K562 (cell line): ENCODE data around the gene SUSD3. TPM values are rescaled to one million over a fixed set of nuclear protein-coding genes. Genes with fewer than 3 reads are reported as not detected.
A peak's percentile ranks its signal among the peaks of the same experiment; 100 is the strongest.
"Not testable (repeated sequence)": the region's sequence is repeated elsewhere in the genome, so short reads cannot be mapped to it uniquely, and the experiment has no call there.

Experiments used
- ATAC-seq: fragments of 200-7000 bp; cut with Tn5 transposase; 3 replicates; pipeline ENCODE4 v1.9.1; 2020; ENCODE audit warnings: moderate library complexity
- BruUV-seq: library from RNA; stranded (reverse); fragments of 400-500 nt; replicated peaks from 2 replicates; lab custom pipeline; 2021; lab: Mats Ljungman, UMichigan
- CTCF ChIA-PET: fragments of 300-600 bp; formaldehyde crosslinking; extraction: SDS; loops from one replicate; lab custom pipeline; 2021; ENCODE audit warnings: low intra/inter-chr PET ratio; lab: Yijun Ruan, JAX
- POLR2A ChIA-PET: fragments of 300-600, 350-650 bp; sonication (Branson Sonifier 250); formaldehyde crosslinking; extraction: SDS; loops from one replicate; lab custom pipeline; 2021; ENCODE audit warnings: antibody characterized with exemption, inconsistent platforms; lab: Yijun Ruan, JAX
- DNase-seq, 4 experiments: peaks; one replicate each; pipeline versions ENCODE4 v3.0.0 to v3.0.0-alpha.2; 2011 to 2018; ENCODE audit warnings: low spot score in 3 of 4, mixed read lengths in 3 of 4; ENCODE audit errors: extremely low read depth in 1 of 4
- FAIRE-seq: peaks from 2 replicates; lab custom pipeline; 2011; peaks lifted over from hg19 to GRCh38; lab: Jason Lieb, UNC
- H2AFZ ChIP-seq: 2 replicates; pipeline ENCODE4 v1.6.0; 2011; ENCODE audit warnings: low read depth, low read length, control low read depth, inconsistent platforms
- H3K27ac ChIP-seq: fragments of 200-600 bp; 3 replicates; pipeline ENCODE4 v1.8.0; 2011; ENCODE audit warnings: low read depth, mild to moderate bottlenecking, control low read depth, inconsistent platforms, low read length, moderate library complexity, mixed read lengths; ENCODE audit errors: extremely low read depth
- H3K27me3 ChIP-seq, 2 experiments: fragments of 300-600 bp in 1 of 2; 2 replicates in 1 of 2; 3 replicates in 1 of 2; pipeline versions ENCODE4 v1.6.0 to v1.8.0; 2011; ENCODE audit warnings: inconsistent platforms in 2 of 2, low read length in 2 of 2, mild to moderate bottlenecking in 1 of 2, mixed read lengths in 1 of 2, moderate library complexity in 1 of 2; ENCODE audit not compliant: control insufficient read depth in 2 of 2, insufficient read depth in 2 of 2
- H3K36me3 ChIP-seq: fragments of 300-600 bp; 3 replicates; pipeline ENCODE4 v1.8.0; 2011; ENCODE audit warnings: mild to moderate bottlenecking, low read length, inconsistent platforms; ENCODE audit not compliant: control insufficient read depth, insufficient read depth
- H3K4me1 ChIP-seq, 2 experiments: fragments of 200-600 bp in 1 of 2; replicated peaks in 1 of 2; 2 replicates in 1 of 2; 3 replicates in 1 of 2; pipeline versions ENCODE4 v1.5.1 to v1.8.0; 2011; ENCODE audit warnings: inconsistent platforms in 2 of 2, low read length in 2 of 2, mild to moderate bottlenecking in 1 of 2, mixed read lengths in 1 of 2, moderate library complexity in 1 of 2; ENCODE audit not compliant: control insufficient read depth in 2 of 2, insufficient read depth in 2 of 2
- H3K4me2 ChIP-seq: 2 replicates; pipeline ENCODE4 v1.6.1; 2011; ENCODE audit warnings: low read length, control low read depth, inconsistent platforms, mixed read lengths; ENCODE audit not compliant: insufficient read depth
- H3K4me3 ChIP-seq: fragments of 200-600 bp; sonication (generic), shearing (Covaris generic); 2 replicates; pipeline ENCODE4 v1.5.1; 2016; ENCODE audit warnings: control low read depth, inconsistent platforms
- H3K79me2 ChIP-seq: fragments of 200-600 bp; 3 replicates; pipeline ENCODE4 v1.8.0; 2011; ENCODE audit warnings: low read length, inconsistent platforms; ENCODE audit not compliant: control insufficient read depth, insufficient read depth
- H3K9ac ChIP-seq, 2 experiments: 2 replicates each; pipeline versions ENCODE4 v1.6.0 to v1.6.1; 2011; ENCODE audit warnings: low read depth in 2 of 2, low read length in 2 of 2, control low read depth in 1 of 2, inconsistent platforms in 1 of 2, mild to moderate bottlenecking in 1 of 2, mixed read lengths in 1 of 2; ENCODE audit not compliant: insufficient read depth in 1 of 2
- H3K9me1 ChIP-seq: one replicate; pipeline ENCODE4 v1.6.0; 2011; ENCODE audit warnings: inconsistent platforms, mild to moderate bottlenecking, low read length, moderate library complexity; ENCODE audit not compliant: control insufficient read depth, insufficient read depth
- H3K9me3 ChIP-seq: replicated peaks from 2 replicates; pipeline ENCODE4 v1.5.1; 2011; ENCODE audit warnings: low read depth, low read length, inconsistent platforms; ENCODE audit not compliant: control insufficient read depth, insufficient read depth
- H4K20me1 ChIP-seq: replicated peaks from 2 replicates; pipeline ENCODE4 v1.6.1; 2011; ENCODE audit warnings: low read length, inconsistent platforms, mixed read lengths; ENCODE audit not compliant: control insufficient read depth, insufficient read depth
- ELF1 ChIP-seq: fragments of 200-800 bp; sonication (Bioruptor generic); IDR thresholded peaks from 2 replicates; pipeline ENCODE4 v1.6.1; 2016; ENCODE audit warnings: missing genetic modification characterization, missing compliant biosample characterization
- HDAC2 ChIP-seq: fragments of 450-650 bp; IDR thresholded peaks from 2 replicates; pipeline ENCODE4 v1.6.1; 2016; ENCODE audit warnings: mild to moderate bottlenecking
- TAF7 ChIP-seq: fragments of 450-650 bp; IDR thresholded peaks from 2 replicates; pipeline ENCODE4 v1.6.1; 2016; ENCODE audit warnings: missing genetic modification characterization, missing compliant biosample characterization
- WGBS: fragments of 100-300 bp; shearing (Covaris generic); methylation state at CpG from one replicate; pipeline ENCODE4 v1.1.6; 2016; ENCODE audit warnings: low coverage, mixed read lengths; ENCODE audit not compliant: insufficient coverage; ENCODE audit errors: missing lambda C conversion rate; 5-methylcytosine and 5-hydroxymethylcytosine counted together
- in situ Hi-C: fragments of 300-500 bp; cut with MboI; formaldehyde crosslinking; loops from 4 replicates; pipeline ENCODE4 v1.15.0; 2018; ENCODE audit warnings: inconsistent platforms, mixed read lengths
- intact Hi-C: fragments of 100-400 bp; cut with micrococcal nuclease; formaldehyde crosslinking; loops from 2 replicates; pipeline ENCODE4 v1.14.2; 2022
- polyA plus RNA-seq, 8 experiments: library from polyadenylated mRNA; depleted of rRNA in 4 of 8; stranded (reverse) in 5 of 8; unstranded in 3 of 8; fragments of >200 nt; fragmentation: Nextera tagmentation in 2 of 8; fragmentation: Illumina TruSeq in 1 of 8; extraction: Ambion mirVana in 2 of 8; extraction: Trizol in 1 of 8; gene quantifications; 2 replicates each; pipeline versions ENCODE4 v1.2.1 to v1.2.3, GENCODE V29; 2011 to 2014; ENCODE audit warnings: inconsistent platforms in 1 of 8, missing spikeins in 1 of 8
- total RNA-seq, 7 experiments: library from RNA; depleted of rRNA in 6 of 7; stranded (reverse); fragments of >200 nt in 6 of 7; fragmentation: Illumina TruSeq in 2 of 7; extraction: Trizol in 2 of 7; gene quantifications; 2 replicates each; pipeline versions ENCODE4 v1.2.1 to v1.2.3, GENCODE V29; 2011 to 2021; ENCODE audit warnings: low replicate concordance in 1 of 7

SUSD3 gene
- total and polyA plus RNA-seq, 9 of the 15 experiments (the other 6 are each of a cell fraction or from before 2014, with no cell fraction given) = 1.3 to 21.7 (median 11.4) TPM

- TF ChIP-seq ELF1 (tag) (0 out of 2 replicates have a peak, but pooled peaks have one; percentile 15), TAF7 (tag) (no peak), HDAC2 (no peak)
- TF ChIP-seq, all 486 proteins: peak for 34
Measured at GRCh38 chr9:93116072-93116961, 57.8 kb downstream of the SUSD3 start (continued).

- H3K9me1 ChIP-seq, H2AFZ ChIP-seq, H3K27me3 ChIP-seq, in situ Hi-C loops, ATAC-seq, H3K27ac ChIP-seq, CTCF ChIA-PET, H3K9me3 ChIP-seq, H3K79me2 ChIP-seq, DNase-seq, H3K4me3 ChIP-seq, BruUV-seq, H3K36me3 ChIP-seq, H3K4me2 ChIP-seq, FAIRE-seq, H4K20me1 ChIP-seq, H3K9ac ChIP-seq, intact Hi-C loops: not testable (repeated sequence)
- WGBS = 84% methylated on average over 8 of the region's 9 CpGs
- POLR2A ChIA-PET = interaction anchor here (0.6 to 1.2 kb wide), 2 partner anchors 14 to 21 kb away, joined by 3 read pairs; no protein-coding TSS in a partner anchor
- peaks cover 48 to 56% of the 10 kb centered on the region in 2 experiments for H3K4me1 ChIP-seq
Measured at GRCh38 chr9:93117521-93117920, 59.0 kb downstream of the SUSD3 start.
